ENCODE measurements around the gene GPR183.
"Not testable (repeated sequence)": the region's sequence is repeated elsewhere in the genome, so short reads cannot be mapped to it uniquely, and the experiment has no call there.

Gene GPR183

DNA sequence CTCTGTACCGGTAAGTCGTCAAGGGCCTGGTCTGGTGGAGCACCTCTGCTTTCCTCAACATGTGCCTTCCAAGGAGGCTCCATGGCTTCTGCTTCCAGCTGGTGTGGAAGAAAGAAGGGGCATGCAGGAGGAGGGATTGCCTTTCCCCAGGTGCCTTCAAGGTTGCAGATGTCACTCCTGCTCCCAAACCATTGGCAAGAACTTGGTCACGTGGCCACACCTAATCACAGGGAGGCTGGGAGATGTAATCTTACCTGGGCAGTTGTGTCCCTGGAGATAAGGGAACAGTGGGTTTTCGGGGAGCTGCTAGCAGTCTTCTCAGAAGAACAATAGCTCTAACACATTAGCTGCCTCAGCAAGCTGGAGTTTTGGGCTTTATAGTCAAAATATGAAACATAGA is 39.3 kb downstream of the GPR183 start:
- DNase-seq = no peak

DNA sequence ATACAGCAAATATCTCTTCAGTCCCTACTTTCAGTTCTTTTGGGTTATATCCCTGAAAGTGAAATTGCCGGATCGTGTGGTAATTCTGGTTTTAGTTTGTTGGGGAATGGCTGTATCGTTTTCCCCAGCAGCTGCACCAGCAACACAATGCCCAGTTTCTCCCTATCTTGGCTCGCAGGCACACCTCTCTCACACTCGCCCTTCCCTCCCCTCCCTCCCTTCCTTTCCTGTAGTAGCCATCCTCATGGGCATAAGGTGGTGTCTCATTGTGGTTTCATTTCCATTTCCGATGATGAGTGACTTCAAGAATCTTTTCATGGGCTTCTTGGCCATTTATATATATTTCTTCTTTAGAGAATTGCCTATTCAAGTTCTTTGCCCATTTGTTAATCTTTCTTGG is 40.4 kb downstream of the GPR183 start:
- no peak for DNase-seq

DNA sequence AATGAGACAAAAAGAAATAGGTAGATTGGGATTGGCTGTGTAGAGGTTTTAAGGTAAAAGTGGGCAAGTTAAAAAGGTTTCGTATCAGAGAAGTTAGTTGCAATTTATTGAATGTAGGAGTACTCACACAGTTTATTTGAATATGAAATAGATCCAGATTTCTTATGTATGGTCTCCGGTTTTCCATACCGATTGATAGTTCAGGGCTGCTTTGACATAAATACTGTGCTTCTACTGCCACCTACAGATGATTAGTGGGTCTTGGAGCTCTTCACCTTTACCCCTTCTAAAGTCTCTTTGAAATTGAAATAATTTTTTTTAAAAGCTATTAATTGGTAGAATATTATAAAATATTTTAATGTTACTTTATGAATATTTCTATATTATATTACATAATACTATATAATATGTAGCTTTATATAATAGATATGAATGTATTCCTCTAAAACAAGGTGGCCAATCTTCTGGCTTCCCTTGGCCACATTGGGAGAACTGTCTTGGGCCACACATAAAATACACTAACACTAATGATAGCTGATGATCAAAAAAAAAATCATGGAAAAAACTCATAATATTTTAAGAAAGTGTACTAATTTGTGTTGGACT is 41.3 kb downstream of the GPR183 start:
- peak in 2 of 5 experiments; percentile 48 to 71 for DNase-seq

DNA sequence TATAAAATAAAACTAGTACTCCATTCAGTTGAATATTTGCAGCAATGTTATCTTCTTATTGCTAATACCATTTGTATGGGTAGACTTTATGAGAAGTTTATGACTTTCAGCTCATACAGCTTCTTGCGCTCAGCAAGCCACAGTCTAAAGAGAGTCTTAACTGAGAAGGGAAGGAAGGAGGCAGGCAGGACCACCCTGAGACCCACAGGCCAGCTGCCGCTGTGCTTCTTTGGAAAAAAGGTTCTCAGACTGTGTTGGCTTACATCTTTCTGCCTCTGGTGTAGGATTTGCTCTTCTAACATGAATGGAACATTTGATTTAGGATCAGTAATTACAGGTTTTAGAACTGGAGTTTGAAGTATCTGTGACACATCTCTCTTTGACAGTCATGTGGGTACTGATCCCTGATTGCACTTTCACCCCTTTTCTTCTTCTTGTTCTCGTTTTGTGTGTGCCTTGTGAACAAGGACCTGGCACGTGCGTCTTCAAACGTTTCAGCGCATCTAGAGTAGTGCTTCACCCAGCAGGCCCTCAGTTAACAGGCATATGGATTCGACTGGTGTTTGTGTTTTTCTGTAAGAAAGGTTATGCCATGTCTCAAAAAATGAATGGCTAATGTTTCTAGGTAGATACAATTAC is 41.9 kb downstream of the GPR183 start:
- DNase-seq = peak in 1 of 5 experiments; percentile 71

DNA sequence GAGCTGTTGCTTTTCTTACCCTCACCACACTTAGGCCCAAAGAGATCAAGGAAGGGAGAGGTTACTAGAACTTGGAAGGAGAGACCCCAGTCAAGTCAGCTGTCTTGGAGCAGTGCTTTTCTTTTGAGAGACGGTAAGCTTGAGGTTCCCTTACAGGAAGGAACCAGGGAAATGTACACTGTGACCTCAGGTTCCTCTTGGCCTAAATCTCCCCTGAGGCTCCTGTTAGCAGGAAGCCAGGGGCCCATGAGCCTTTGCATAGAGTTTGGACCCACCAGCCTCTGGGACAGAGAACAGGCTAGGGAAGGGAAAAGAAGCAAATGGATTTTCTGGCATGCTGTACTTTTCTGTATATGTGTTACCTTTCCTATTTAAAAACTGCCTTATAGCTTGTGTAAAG is 43.1 kb downstream of the GPR183 start:
- DNase-seq = peak in 1 of 5 experiments; percentile 22

DNA sequence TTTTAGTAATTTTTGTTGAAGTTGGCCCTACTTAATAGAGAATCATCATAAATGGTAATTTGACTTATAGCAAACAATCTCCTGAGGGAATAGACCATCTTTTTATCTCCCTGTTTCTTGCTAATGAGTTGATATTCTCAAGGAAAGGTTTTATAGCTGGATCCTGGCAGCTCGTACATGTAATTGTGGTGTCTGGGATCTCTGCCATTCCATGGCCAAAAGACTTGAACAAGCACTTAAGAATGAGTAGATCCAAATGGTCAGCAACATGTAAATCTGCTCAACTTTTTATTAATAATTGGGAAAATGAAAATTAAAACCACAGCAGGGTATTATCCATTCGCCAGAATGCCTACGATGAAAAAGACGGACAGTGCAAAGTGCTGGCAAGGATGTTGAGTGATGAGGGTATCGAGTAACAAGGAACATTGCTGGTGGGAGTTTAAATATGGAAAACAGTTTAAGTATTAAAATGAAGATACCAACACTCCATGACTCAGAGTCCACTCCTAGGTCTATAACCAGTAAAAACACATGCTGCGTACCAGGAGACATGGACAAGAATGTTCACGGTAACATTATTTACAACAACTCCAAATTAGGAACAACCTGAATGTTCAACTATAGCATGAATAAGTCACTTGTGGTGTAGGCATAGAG is 43.9 kb downstream of the GPR183 start:
- DNase-seq = no peak

DNA sequence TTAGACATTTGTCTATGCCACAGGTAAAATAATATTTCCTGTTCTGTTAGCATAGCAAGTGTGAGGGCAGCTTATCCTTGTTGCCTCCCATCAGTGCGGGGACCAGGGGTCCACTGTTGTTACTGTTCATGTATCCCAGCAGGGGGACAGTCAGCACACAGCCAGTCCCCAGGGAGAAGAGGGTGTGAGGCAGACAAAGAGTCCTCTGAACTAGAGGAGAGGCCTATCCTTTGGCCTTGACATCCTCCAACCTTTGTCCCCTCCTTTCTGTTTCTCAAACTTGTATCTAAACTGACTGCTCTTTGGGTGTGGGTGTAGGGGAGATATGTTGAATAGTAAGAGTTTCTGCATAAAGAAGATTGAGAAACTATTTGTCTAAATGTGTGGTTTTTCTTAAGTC is 46.1 kb downstream of the GPR183 start:
- DNase-seq = no peak

DNA sequence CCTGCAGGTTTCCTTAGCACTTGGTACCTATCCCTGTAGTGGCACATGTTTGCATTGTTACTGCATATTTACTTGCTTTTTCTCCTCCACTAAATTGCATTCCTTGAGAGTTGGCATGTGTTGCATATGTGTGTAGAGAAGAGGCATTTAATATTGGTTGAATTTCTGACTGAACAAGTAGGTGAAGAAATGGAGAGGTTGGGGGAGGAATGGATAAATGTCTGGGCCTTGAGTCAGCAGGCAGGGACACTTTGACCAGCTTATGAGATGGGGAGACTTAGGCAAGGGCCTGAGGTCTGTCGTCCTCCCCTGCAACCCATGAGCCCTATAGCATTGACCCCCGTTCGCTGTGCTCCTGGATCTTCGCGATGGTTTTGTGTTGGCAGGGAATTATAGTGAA is 47.0 kb downstream of the GPR183 start:
- DNase-seq = no peak

DNA sequence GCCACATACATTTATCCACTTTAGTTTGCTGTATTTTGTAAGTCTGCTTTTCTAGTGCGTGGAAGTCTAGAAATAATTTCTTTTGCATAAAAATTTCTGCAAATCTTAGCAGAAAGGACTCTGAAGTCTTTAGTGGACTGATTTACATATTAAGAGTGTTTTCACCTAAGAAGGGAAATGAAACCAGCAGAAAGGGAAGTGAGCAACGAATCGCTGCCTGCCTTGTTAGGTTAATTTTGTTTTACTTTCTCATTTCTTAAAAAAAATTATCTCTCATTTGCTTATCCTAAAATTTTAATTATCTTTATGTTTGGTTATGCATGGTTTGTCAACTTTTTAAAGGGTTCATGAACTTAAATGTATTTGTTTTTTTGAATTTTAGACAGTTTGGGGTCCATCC is 48.3 kb downstream of the GPR183 start:
- peak in 1 of 5 experiments; percentile 85 for DNase-seq

DNA sequence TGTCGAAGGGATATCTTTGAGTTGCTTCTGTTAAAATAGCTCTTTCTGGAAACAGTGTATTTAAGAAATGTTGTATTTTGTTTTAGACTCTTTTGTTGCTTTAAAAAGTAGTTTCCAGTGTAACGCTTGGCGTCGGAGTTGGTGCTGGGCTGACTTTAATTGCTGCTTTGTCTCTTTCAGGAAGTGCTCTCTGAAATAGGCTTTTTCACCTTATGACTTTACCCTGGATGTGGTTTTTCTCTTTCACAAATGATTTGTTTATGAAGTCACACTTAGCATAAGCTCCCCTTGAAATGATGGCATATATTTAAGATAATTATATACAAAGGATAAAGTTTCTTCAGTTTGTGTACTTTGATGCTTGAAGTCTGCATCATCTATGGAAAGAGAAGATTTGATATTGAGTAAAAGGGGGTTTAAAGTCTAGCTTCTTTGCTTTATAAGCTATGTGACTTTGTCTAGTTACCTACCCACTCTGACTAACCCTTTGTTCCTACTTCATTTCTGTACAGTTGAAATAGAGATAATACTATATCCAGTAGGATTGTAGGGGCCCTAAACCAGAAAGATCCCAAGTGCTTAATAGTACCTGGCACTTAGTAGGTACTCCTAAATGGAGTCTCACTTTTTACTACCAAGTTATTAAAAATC is 48.9 kb downstream of the GPR183 start, which contains the start of gene GPR18:
TSS of gene GPR18 (minus strand) at position 170 of the 651 bp plus-strand sequence. CDS start 2,507 bp downstream, outside the sequence.
- DNase-seq = peak in 2 of 5 experiments; percentile 54 to 90

DNA sequence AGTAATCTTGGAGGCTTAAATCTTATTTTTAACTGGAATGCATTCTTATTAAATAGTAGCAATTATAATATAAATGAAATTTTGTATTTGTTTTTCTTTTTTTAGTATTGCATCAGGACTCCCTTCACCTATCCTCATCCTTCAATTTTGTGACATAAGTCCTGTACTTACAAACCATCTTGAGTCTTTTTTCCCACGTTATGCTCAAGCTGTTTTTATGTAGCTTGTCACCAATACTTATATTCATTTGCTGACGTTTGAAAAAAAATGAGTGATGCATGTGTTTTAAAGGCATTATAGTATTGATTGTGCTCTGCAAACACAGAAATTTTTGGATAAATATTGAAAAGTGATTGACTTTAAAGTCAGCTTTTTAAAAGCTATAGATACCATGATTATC is 49.9 kb downstream of the GPR183 start:
- peak in 1 of 5 experiments; percentile 69 for DNase-seq

DNA sequence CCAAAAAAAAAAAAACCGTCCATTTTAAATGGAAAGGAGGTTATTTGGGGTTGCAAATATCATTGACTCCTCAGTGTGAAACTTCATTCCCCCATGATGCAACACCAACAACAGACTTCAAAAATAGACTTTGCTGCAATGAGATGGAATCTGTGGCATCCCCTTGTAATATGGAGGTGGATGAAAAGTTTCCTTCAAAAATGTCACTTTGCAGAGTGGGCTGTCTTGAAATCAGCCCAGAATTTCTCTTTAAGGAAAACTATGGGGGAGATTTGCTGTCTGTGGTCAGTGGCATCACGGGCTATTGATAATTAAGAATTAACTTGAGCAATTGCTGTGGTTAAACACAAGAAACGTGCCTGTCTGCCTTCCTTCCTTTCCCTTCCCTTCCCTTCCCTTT is 50.5 kb downstream of the GPR183 start:
- peak in 1 of 5 experiments; percentile 46 for DNase-seq

DNA sequence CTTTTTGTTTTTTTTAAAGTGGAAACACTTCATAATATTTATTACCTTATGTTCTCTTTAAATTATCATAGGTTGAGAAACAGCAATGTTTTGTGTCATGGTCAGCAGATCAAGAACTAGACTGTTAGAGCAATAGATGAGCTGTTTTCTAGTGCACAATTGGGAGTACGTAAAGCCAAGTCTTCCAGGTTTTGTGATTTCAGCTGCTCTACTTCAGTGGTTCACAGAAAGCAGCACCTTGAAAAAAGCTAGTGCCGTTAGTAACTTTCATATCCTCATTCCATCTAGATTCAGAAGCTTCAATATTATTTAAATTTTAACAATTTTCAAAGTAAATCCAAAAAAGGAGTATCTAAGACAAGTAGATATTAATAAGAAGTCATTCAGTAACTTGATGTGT is 50.9 kb downstream of the GPR183 start:
- no peak for DNase-seq

DNA sequence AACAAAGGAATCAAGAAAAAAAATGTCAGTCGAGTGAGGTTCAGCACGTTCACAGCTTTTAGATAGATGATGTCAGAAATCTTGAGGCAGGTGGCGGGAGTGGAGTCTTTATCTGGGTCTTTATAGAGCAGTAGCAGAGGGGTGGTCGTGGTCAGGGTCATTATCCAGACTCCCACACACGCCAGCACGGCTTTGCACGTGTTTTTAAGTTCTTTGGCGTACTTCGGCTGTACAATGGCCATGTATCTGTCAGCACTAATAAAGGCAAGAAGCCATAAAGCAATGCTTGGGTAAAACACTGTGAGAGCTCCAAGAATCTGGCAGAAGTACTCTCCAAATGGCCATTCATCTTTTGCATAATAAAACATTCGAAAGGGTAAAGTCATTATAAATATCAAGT is 51.9 kb downstream of the GPR183 start:
- DNase-seq = no peak

DNA sequence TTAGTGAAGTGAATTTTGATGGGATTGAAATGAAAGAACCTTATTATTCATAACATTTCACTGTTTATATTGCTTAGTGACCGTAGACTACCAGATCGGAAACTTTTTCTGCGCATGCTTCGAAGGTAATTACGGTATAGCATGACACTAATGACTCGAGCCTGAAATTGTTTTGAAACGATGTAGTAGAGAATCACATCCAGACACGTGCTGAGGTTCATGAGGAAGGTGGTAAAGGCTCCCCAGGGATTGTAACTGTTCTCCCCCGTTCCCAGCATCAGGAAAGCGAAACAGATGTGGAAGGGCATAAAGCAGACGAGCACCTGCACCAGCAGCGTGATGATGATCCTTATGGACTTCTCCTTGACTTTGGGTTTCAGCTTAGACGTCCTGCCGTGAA is 52.4 kb downstream of the GPR183 start:
- DNase-seq = no peak

DNA sequence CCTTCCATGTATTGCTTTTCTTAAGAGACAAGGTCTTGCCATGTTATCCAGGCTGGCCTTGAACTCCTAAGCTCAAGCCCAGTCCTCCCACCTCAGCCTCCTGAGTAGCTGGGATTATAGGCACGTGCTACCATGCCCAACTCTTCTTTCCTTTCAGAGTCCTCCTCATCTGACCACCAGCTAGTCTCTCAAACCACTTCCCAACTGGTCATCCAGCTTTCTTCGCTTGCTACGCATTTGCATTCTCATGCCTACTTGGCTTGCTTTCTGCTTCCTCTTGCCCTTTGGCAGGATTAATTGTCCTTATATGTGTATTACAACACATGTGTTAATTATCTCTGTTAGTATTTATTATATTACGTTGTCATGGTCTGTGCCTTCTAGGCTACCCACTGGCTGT is 55.3 kb downstream of the GPR183 start:
- DNase-seq = no peak

DNA sequence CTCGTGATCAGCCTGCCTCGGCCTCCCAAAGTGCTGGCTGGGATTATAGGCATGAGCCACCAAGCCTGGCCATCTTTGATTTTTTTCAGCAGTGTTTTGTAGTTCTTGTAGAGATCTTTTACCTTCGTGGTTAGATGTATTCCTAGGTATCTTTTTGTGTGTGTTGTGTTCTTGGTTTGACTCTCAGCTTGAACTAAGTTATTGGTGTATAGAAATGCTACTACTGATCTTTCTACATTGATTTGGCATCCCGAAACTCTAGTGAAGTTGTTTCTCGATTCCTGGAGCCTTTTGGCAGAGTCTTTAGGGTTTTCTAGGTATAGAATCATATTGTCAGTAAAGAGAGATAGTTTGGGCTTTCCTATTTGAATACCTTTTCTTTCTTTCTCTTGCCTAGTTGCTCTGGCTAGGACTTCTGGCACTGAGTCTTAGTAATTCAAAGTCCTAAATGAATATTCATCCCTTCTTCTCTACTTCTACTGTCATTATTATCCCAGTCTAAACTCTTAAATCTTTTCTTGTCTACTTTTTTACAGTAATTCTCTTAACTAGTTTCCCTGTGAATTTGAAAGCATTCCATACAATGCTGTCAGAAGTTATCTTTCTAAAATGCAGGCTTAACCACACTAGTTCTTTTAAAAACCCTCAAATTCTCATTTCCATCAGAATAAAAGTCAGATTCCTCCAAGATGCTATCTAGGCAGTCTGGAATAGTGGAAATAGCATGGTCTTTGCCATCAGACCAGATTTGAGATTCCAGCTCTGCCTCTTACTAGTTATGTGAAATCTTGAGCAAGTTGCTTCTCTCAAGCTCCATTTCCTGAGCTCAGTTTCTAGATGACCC is 56.0 kb downstream of the GPR183 start:
- peak in 1 of 5 experiments; percentile 66 for DNase-seq

DNA sequence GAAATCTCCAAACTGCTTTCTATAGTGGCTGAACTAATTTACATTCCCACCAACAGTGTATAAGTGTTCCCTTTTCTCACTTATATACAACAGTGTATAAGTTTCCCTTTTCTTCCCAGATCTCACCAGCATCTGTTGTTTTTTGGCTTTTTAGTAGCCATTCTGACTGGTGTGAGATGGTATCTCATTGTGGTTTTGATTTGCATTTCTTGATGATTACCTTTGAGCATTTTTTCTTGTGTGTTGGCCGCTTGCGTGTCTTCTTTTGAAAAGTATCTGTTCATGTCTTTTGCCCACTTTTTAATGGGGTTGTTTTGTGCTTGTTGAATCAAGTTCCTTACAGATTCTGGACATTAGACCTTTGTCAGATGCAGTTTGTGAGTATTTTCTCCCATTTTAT is 57.6 kb downstream of the GPR183 start:
- peak in 1 of 5 experiments; percentile 54 for DNase-seq

DNA sequence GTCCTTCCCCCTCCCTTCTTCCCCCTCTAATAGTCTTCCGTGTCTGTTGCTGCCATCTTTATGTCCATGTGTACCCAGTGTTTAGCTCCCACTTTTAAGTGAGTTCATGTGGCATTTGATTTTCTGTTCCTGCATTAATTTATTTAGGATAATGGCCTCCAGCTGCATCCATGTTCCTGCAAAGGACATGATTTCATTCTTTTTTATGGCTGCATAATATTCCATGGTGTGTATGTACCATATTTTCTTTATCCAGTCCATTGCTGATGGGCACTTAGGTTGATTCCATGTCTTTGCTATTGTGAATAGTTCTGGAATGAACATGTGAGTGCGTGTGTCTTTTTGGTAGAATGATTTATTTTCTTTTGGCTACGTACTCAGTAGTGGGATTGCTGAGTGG is 58.0 kb downstream of the GPR183 start:
- DNase-seq = not testable (repeated sequence)

DNA sequence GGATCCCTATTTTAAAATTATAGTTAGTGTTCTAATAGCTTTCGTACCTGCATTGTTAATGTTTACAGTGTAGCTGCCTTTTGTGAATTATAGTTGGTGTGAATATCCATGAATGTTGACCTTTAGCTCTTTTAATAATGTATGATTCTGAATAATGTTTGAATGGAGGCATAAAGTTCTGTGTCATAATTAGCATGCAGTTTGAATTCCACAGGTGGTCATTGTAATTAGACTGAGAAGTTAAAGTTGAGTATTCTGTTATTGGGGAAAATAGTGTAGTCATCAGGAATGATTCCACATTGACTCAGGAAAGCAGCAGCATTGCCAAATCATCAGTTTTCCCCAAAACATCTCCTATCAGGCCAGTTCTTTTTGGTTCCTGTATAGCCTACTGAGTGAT is 61.1 kb downstream of the GPR183 start:
- no peak for DNase-seq
